ENCODE data around the gene CTIF.

- TF ChIP-seq CTCF (IDR thresholded peaks at IDR 0.05) (no peak), GABPA (IDR thresholded peaks at IDR 0.05; ENCODE audit: low read depth) (no peak), POLR2AphosphoS5 (IDR thresholded peaks at IDR 0.05; ENCODE audit: low read depth, low read length) (no peak), FOSL2 (IDR thresholded peaks at IDR 0.05; ENCODE audit: borderline replicate concordance, low read depth) (no peak), FOXM1 (IDR thresholded peaks at IDR 0.05; ENCODE audit: low read depth) (no peak), TEAD4 (IDR thresholded peaks at IDR 0.05; ENCODE audit: borderline replicate concordance, insufficient read depth) (no peak)
Observed at GRCh38 chr18:48785091-48785614, 246.3 kb downstream of the CTIF start.

Data from SK-N-SH (cell line).